GM23338 (cell line): ENCODE data around the gene DYSF.

Experiments used
- CREB1 ChIP-seq: fragments of 250-450 bp; sonication (Bioruptor Pico); IDR thresholded peaks from 2 replicates; pipeline ENCODE4 v1.5.0; 2020; ENCODE audit warnings: low read depth, mild to moderate bottlenecking, moderate library complexity
- EZH2 ChIP-seq: fragments of 200-600 bp; sonication (generic); IDR thresholded peaks from one replicate; pipeline ENCODE4 v1.8.0; 2017; ENCODE audit warnings: antibody characterized with exemption, mild to moderate bottlenecking, low read depth; ENCODE audit not compliant: unreplicated experiment
- EZH2phosphoT487 ChIP-seq: fragments of 200-600 bp; sonication (generic); IDR thresholded peaks from one replicate; pipeline ENCODE4 v1.8.1; 2018; ENCODE audit warnings: antibody characterized with exemption; ENCODE audit not compliant: unreplicated experiment
- JUNB ChIP-seq: IDR thresholded peaks from one replicate; pipeline ENCODE4 v1.6.1; 2016; ENCODE audit warnings: antibody characterized with exemption; ENCODE audit not compliant: unreplicated experiment
- ZNF331 ChIP-seq: fragments of 250-450 bp; sonication (Bioruptor Pico); IDR thresholded peaks from 2 replicates; pipeline ENCODE4 v1.5.0; 2020; ENCODE audit warnings: low read depth, mild to moderate bottlenecking, moderate library complexity
- ZNF462 ChIP-seq: fragments of 250-450 bp; sonication (Bioruptor Pico); IDR thresholded peaks from 2 replicates; pipeline ENCODE4 v1.5.0; 2020; ENCODE audit warnings: mild to moderate bottlenecking, moderate library complexity
- TF ChIP-seq, protein P1 (sequence below), 2 experiments: fragments of 200-600 bp in 1 of 2; sonication (generic) in 1 of 2; conservative IDR thresholded peaks; 2 replicates each; pipeline versions ENCODE4 v1.5.1 to v1.6.1; 2016 to 2017; ENCODE audit warnings: antibody characterized with exemption in 2 of 2, low read depth in 2 of 2, mild to moderate bottlenecking in 2 of 2, moderate library complexity in 1 of 2
- TF ChIP-seq, protein P2 (sequence below): IDR thresholded peaks from one replicate; pipeline ENCODE4 v1.6.1; 2018; ENCODE audit warnings: antibody characterized with exemption; ENCODE audit not compliant: unreplicated experiment

DNA sequence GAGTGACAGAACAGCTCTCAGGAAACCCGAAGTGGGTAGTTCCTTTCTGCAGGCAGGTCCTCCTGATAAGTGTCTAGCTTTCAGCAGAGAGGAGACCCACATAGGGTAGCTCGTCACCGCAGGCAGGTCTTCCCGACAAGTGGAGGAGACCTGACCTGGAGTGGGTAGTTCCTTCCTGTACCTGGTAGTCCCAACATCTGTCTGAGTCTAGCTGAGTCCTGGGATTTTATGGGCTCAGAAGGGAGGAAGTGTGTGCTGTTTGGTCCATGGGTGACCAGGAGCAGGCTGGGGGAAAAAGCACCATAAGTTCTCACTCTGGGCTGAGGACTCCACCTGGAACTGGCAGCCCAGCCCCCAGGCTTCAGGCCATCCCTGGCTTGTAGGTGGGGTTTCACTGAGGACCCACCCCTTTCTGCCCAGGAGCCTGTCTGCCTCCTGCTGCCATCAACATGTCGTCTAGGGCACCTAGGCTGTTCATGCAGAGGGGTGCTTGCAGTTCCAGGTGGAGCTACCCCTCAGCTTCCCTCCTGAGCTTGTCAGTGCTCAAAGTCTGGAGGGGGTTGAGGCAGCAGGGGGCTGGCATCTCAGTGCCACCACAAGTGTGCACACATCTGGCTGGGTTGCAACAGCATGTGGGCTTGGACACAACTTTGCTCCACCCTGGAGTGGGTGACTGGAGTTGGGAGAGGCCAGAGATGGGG is 9.4 kb downstream of the DYSF start:
- TF ChIP-seq, protein P1, sequence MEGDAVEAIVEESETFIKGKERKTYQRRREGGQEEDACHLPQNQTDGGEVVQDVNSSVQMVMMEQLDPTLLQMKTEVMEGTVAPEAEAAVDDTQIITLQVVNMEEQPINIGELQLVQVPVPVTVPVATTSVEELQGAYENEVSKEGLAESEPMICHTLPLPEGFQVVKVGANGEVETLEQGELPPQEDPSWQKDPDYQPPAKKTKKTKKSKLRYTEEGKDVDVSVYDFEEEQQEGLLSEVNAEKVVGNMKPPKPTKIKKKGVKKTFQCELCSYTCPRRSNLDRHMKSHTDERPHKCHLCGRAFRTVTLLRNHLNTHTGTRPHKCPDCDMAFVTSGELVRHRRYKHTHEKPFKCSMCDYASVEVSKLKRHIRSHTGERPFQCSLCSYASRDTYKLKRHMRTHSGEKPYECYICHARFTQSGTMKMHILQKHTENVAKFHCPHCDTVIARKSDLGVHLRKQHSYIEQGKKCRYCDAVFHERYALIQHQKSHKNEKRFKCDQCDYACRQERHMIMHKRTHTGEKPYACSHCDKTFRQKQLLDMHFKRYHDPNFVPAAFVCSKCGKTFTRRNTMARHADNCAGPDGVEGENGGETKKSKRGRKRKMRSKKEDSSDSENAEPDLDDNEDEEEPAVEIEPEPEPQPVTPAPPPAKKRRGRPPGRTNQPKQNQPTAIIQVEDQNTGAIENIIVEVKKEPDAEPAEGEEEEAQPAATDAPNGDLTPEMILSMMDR (conservative IDR thresholded peaks at IDR 0.05; ENCODE audit: low read depth in 2 of 2): no peak
- TF ChIP-seq EZH2phosphoT487: no peak
- no peak for TF ChIP-seq JUNB
- no peak for TF ChIP-seq ZNF331
- TF ChIP-seq CREB1 (CRISPR knock-in tag): no peak
- no peak for TF ChIP-seq EZH2
- TF ChIP-seq, protein P2, sequence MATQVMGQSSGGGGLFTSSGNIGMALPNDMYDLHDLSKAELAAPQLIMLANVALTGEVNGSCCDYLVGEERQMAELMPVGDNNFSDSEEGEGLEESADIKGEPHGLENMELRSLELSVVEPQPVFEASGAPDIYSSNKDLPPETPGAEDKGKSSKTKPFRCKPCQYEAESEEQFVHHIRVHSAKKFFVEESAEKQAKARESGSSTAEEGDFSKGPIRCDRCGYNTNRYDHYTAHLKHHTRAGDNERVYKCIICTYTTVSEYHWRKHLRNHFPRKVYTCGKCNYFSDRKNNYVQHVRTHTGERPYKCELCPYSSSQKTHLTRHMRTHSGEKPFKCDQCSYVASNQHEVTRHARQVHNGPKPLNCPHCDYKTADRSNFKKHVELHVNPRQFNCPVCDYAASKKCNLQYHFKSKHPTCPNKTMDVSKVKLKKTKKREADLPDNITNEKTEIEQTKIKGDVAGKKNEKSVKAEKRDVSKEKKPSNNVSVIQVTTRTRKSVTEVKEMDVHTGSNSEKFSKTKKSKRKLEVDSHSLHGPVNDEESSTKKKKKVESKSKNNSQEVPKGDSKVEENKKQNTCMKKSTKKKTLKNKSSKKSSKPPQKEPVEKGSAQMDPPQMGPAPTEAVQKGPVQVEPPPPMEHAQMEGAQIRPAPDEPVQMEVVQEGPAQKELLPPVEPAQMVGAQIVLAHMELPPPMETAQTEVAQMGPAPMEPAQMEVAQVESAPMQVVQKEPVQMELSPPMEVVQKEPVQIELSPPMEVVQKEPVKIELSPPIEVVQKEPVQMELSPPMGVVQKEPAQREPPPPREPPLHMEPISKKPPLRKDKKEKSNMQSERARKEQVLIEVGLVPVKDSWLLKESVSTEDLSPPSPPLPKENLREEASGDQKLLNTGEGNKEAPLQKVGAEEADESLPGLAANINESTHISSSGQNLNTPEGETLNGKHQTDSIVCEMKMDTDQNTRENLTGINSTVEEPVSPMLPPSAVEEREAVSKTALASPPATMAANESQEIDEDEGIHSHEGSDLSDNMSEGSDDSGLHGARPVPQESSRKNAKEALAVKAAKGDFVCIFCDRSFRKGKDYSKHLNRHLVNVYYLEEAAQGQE: no peak
- no peak for TF ChIP-seq ZNF462 (CRISPR knock-in tag)
